ENCODE results near the gene ZCCHC7.

ZCCHC7 gene

DNA sequence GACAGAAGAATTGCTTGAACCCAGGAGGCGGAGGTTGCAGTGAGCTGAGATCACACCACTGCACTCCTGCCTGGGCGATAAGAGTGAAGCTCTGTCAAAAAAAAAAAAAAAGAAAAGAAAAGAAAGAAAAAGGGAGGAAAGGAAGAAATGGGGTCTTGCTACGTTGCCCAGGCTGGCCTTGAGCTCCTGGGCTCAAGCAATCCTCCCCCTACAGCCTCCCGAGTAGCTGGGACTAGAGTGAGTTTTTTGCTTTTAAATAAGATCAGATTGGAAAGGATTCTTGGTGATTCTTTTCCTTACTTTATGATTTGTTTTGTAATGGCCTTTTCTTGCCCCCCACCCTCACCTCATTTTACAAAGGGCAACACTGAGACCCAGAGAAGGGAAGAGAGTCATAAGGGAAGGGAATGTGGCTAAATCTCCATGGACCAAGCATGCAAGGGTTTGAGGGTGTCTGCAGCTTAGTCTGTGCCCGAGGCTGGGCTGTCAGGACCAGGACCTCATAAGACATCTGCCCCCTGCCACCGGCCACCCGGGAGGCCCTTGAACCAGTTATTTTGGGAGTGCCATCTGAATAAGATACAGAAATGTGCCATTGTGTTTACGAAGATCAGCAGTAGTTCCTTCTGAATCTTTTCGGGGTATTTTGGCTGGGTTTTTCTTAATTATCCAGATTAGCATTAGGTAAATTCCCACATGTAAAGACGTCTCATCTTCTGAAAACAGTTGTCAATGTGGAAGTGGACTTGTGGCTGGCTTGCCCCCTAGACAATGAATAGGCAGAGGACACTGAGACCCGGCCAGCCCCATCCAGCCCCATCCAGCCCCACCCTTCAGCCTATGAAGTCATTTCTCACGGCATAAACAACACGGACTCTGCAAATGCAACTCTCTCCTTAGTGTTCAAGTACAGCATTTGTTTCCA, 257.6 kb downstream of the ZCCHC7 start:
- no peak overlapping the region for H3K4me2 ChIP-seq (ENCODE audit: low read depth, low read length, poor library complexity, severe bottlenecking)

DNA sequence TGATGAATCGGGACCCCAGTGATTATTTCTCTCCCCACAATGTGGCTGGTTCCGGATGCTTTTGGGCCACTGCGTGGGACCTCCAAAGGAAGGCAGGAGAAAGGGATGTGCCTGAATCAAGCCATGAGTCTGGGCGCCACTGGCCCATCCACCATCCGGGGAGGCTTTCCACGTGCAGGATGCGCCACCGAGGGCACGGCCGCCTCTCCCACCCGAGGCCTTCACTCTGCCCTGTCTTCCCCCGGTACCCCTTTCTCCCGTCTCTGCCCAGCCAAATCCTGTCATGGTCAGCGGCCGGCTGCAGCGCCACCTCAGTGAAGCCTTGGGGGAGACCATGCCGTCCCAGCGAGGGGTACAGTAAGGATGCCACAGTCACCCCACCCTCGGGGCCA, 258.2 kb downstream of the ZCCHC7 start:
- TF ChIP-seq, protein P1, sequence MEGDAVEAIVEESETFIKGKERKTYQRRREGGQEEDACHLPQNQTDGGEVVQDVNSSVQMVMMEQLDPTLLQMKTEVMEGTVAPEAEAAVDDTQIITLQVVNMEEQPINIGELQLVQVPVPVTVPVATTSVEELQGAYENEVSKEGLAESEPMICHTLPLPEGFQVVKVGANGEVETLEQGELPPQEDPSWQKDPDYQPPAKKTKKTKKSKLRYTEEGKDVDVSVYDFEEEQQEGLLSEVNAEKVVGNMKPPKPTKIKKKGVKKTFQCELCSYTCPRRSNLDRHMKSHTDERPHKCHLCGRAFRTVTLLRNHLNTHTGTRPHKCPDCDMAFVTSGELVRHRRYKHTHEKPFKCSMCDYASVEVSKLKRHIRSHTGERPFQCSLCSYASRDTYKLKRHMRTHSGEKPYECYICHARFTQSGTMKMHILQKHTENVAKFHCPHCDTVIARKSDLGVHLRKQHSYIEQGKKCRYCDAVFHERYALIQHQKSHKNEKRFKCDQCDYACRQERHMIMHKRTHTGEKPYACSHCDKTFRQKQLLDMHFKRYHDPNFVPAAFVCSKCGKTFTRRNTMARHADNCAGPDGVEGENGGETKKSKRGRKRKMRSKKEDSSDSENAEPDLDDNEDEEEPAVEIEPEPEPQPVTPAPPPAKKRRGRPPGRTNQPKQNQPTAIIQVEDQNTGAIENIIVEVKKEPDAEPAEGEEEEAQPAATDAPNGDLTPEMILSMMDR (conservative IDR thresholded peaks at IDR 0.05; ENCODE audit: low read length) = no peak
- TF ChIP-seq EZH2phosphoT487 (IDR thresholded peaks at IDR 0.05; ENCODE audit: borderline replicate concordance) = no peak
- Histone ChIP-seq H3K9ac (ENCODE audit: low read depth, low read length, poor library complexity, severe bottlenecking) (no peak overlapping the region), H3K36me3 (ENCODE audit: insufficient read depth, low read length) (no peaks in the 10 kb centered on the region), H3K4me1 (ENCODE audit: insufficient read depth, low read length, poor library complexity, severe bottlenecking) (no peaks in the 10 kb centered on the region), H2AFZ (ENCODE audit: low read length) (no peak overlapping the region), H4K20me1 (ENCODE audit: insufficient read depth, low read length, poor library complexity, severe bottlenecking) (no peaks in the 10 kb centered on the region), H3K9me2 (replicated peaks; ENCODE audit: low read depth, low read length) (no peaks in the 10 kb centered on the region), H3F3A (ENCODE audit: low read depth) (no peaks in the 10 kb centered on the region), H3K4me2 (ENCODE audit: low read depth, low read length, poor library complexity, severe bottlenecking) (no peak overlapping the region), H3K79me2 (ENCODE audit: insufficient read depth, low read length) (no peaks in the 10 kb centered on the region), H3K27me3 (ENCODE audit: insufficient read depth, low read length, poor library complexity, severe bottlenecking) (no peaks in the 10 kb centered on the region), H3K4me3 (ENCODE audit: low read length, poor library complexity, severe bottlenecking) (no peak overlapping the region), H3K9me3 (ENCODE audit: insufficient read depth, low read depth, low read length) (no peaks in the 10 kb centered on the region)

More for the DNA sequence above, 257.6 kb downstream of the ZCCHC7 start:
- H3F3A ChIP-seq (ENCODE audit: low read depth) = no peaks in the 10 kb centered on the region
- H3K36me3 ChIP-seq (ENCODE audit: insufficient read depth, low read length) = no peaks in the 10 kb centered on the region
- TF ChIP-seq, protein P1 (conservative IDR thresholded peaks at IDR 0.05; ENCODE audit: low read length) = no peak
- TF ChIP-seq EZH2phosphoT487 (IDR thresholded peaks at IDR 0.05; ENCODE audit: borderline replicate concordance) = no peak
- H3K79me2 ChIP-seq (ENCODE audit: insufficient read depth, low read length) = no peaks in the 10 kb centered on the region
- no peak overlapping the region for H2AFZ ChIP-seq (ENCODE audit: low read length)
- H3K4me1 ChIP-seq (ENCODE audit: insufficient read depth, low read length, poor library complexity, severe bottlenecking) = no peaks in the 10 kb centered on the region
- H3K9ac ChIP-seq (ENCODE audit: low read depth, low read length, poor library complexity, severe bottlenecking) = no peak overlapping the region
- H3K27me3 ChIP-seq (ENCODE audit: insufficient read depth, low read length, poor library complexity, severe bottlenecking) = no peaks in the 10 kb centered on the region
- H3K9me3 ChIP-seq (ENCODE audit: insufficient read depth, low read depth, low read length) = no peaks in the 10 kb centered on the region
- no peak overlapping the region for H3K4me3 ChIP-seq (ENCODE audit: low read length, poor library complexity, severe bottlenecking)
- H4K20me1 ChIP-seq (ENCODE audit: insufficient read depth, low read length, poor library complexity, severe bottlenecking) = no peaks in the 10 kb centered on the region
- no peaks in the 10 kb centered on the region for H3K9me2 ChIP-seq (replicated peaks; ENCODE audit: low read depth, low read length)

DNA sequence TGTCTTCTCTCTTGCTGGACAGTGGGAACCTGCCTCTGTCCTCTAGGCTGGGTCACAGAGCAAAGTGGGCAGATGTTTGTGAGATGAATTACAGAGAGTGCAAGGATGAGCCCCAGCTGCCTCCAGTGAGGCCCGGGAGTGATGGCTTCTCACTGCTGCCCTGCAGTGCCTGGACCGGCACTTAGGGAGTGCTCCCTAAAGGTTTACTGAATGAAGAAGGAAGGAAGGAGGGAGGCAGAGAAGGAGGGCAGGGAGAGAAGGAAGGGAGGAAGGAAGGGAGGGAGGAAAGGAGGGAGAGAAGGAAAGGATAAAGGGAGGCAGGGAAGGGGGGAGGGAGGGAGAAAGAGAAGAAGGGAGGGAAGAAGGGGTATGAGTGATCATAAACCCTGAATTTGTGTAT, 259.5 kb downstream of the ZCCHC7 start:
- no peaks in the 10 kb centered on the region for H3K36me3 ChIP-seq (ENCODE audit: insufficient read depth, low read length)
- H2AFZ ChIP-seq (ENCODE audit: low read length) = no peak overlapping the region
- no peak overlapping the region for H3K9ac ChIP-seq (ENCODE audit: low read depth, low read length, poor library complexity, severe bottlenecking)
- no peaks in the 10 kb centered on the region for H3K9me3 ChIP-seq (ENCODE audit: insufficient read depth, low read depth, low read length)
- H4K20me1 ChIP-seq (ENCODE audit: insufficient read depth, low read length, poor library complexity, severe bottlenecking) = no peaks in the 10 kb centered on the region
- TF ChIP-seq, protein P1 (conservative IDR thresholded peaks at IDR 0.05; ENCODE audit: low read length) = no peak
- TF ChIP-seq EZH2phosphoT487 (IDR thresholded peaks at IDR 0.05; ENCODE audit: borderline replicate concordance) = no peak
- H3K27me3 ChIP-seq (ENCODE audit: insufficient read depth, low read length, poor library complexity, severe bottlenecking) = no peaks in the 10 kb centered on the region
- no peaks in the 10 kb centered on the region for H3F3A ChIP-seq (ENCODE audit: low read depth)
- H3K9me2 ChIP-seq (replicated peaks; ENCODE audit: low read depth, low read length) = no peaks in the 10 kb centered on the region
- H3K4me3 ChIP-seq (ENCODE audit: low read length, poor library complexity, severe bottlenecking) = no peak overlapping the region
- no peaks in the 10 kb centered on the region for H3K79me2 ChIP-seq (ENCODE audit: insufficient read depth, low read length)
- H3K4me1 ChIP-seq (ENCODE audit: insufficient read depth, low read length, poor library complexity, severe bottlenecking) = no peaks in the 10 kb centered on the region
- H3K4me2 ChIP-seq (ENCODE audit: low read depth, low read length, poor library complexity, severe bottlenecking) = no peak overlapping the region

All from Loucy (cell line).